Ishikawa (cell line): ENCODE measurements around the gene PTHLH.

Experiments
- NFIC ChIP-seq: IDR thresholded peaks from 2 replicates; pipeline ENCODE4 v1.6.1; 2012
- TAF1 ChIP-seq: IDR thresholded peaks from 2 replicates; pipeline ENCODE4 v1.6.1; 2012; ENCODE audit warnings: low read depth, mild to moderate bottlenecking

GRCh38 chr12:27953817-27954216 lies 18.7 kb downstream of the PTHLH start:
- TF ChIP-seq TAF1 (no peak), NFIC (no peak)
